A673 (cell line): ENCODE results near the gene AK2. TPM values are rescaled to one million over a fixed set of nuclear protein-coding genes. Genes with fewer than 3 reads are reported as not detected.

ENCODE experiments used
- BruUV-seq: library from RNA; stranded (reverse); fragments of 400-500 nt; replicated peaks from 2 replicates; lab custom pipeline; 2021; lab: Mats Ljungman, UMichigan
- CTCF ChIA-PET: fragments of 300-600 bp; sonication (Branson Sonifier 250); formaldehyde crosslinking; loops from one replicate; lab custom pipeline; 2022; ENCODE audit warnings: antibody characterized with exemption; lab: Charles Lee
- POLR2A ChIA-PET: fragments of 300-600 bp; sonication (Branson Sonifier 250); formaldehyde crosslinking; loops from one replicate; lab custom pipeline; 2022; ENCODE audit warnings: antibody characterized with exemption; ENCODE audit not compliant: low non-redundant PET; lab: Charles Lee
- DNase-seq: peaks from one replicate; pipeline ENCODE4 v3.0.0-alpha.2; 2015; ENCODE audit warnings: low spot score
- H3K27ac ChIP-seq: fragments of 200-600 bp; sonication (generic); 2 replicates; pipeline ENCODE4 v1.5.1; 2016; ENCODE audit warnings: mixed run types, low read depth, mild to moderate bottlenecking, mixed read lengths, antibody characterized with exemption, low read length; ENCODE audit not compliant: poor library complexity, severe bottlenecking
- H3K27me3 ChIP-seq: fragments of 200-600 bp; sonication (generic); replicated peaks from 2 replicates; pipeline ENCODE4 v1.6.1; 2017; ENCODE audit warnings: mixed run types, low read depth, mild to moderate bottlenecking, mixed read lengths, antibody characterized with exemption, low read length; ENCODE audit not compliant: insufficient read depth, poor library complexity
- H3K36me3 ChIP-seq: fragments of 200-600 bp; sonication (generic); 2 replicates; pipeline ENCODE4 v1.6.1; 2016; ENCODE audit warnings: mixed run types, mild to moderate bottlenecking, mixed read lengths, antibody characterized with exemption, low read length; ENCODE audit not compliant: insufficient read depth, poor library complexity, severe bottlenecking
- H3K4me1 ChIP-seq: fragments of 200-600 bp; sonication (generic); 2 replicates; pipeline ENCODE4 v1.6.1; 2017; ENCODE audit warnings: mixed run types, mild to moderate bottlenecking, mixed read lengths, antibody characterized with exemption, low read length; ENCODE audit not compliant: insufficient read depth, poor library complexity, severe bottlenecking
- H3K4me3 ChIP-seq: fragments of 200-600 bp; sonication (generic); 2 replicates; pipeline ENCODE4 v1.5.1; 2016; ENCODE audit warnings: low read depth, mixed run types, mild to moderate bottlenecking, mixed read lengths, low read length; ENCODE audit not compliant: poor library complexity, severe bottlenecking
- H3K9me3 ChIP-seq: fragments of 200-600 bp; sonication (generic); 2 replicates; pipeline ENCODE4 v1.6.1; 2016; ENCODE audit warnings: mixed run types, low read depth, mild to moderate bottlenecking, mixed read lengths, antibody characterized with exemption, low read length; ENCODE audit not compliant: poor library complexity, severe bottlenecking
- CTCF ChIP-seq: fragments of 300-800, 200-600 bp; sonication (generic); conservative IDR thresholded peaks from 2 replicates; pipeline ENCODE4 v1.5.1; 2017; ENCODE audit warnings: low read depth, mild to moderate bottlenecking, antibody characterized with exemption, low read length, moderate library complexity, mixed read lengths
- EZH2 ChIP-seq: fragments of 200-600 bp; sonication (generic); IDR thresholded peaks from 2 replicates; pipeline ENCODE4 v1.6.1; 2017; ENCODE audit warnings: borderline replicate concordance, low read depth, mild to moderate bottlenecking, mixed read lengths, antibody characterized with exemption, low read length; ENCODE audit not compliant: poor library complexity, severe bottlenecking
- intact Hi-C: fragments of 100-400 bp; cut with micrococcal nuclease; formaldehyde crosslinking; loops from one replicate; pipeline ENCODE4 v1.10.0; 2022; ENCODE audit not compliant: unreplicated experiment
- total RNA-seq: library from RNA; stranded (reverse); gene quantifications from 2 replicates; pipeline ENCODE4 v1.2.3, GENCODE V29; 2021

Gene AK2
- total RNA-seq, 1 experiment from 2014 or later, result 196 TPM

GRCh38 chr1:33013791-33014190 is 22.9 kb downstream of the AK2 start:
- Histone ChIP-seq H3K27me3 (no peaks in the 10 kb centered on the region), H3K27ac (no peak overlapping the region), H3K4me1 (no peaks in the 10 kb centered on the region), H3K4me3 (no peak overlapping the region), H3K36me3 (peaks cover 54% of the 10 kb centered on the region), H3K9me3 (no peaks in the 10 kb centered on the region)
- TF ChIP-seq CTCF, result no peak
- no peak for TF ChIP-seq EZH2
- no peak for DNase-seq
- ChIA-PET POLR2A (no interaction called here), CTCF (no interaction called here)
- intact Hi-C loops, result no loop called here
- no TSS peak for BruUV-seq

- H3K36me3 ChIP-seq, result peaks cover 55% of the 10 kb centered on the region
- no peaks in the 10 kb centered on the region for H3K27me3 ChIP-seq
- H3K4me1 ChIP-seq, result peaks cover 4% of the 10 kb centered on the region
- no peaks in the 10 kb centered on the region for H3K9me3 ChIP-seq
- no peak for TF ChIP-seq CTCF
- TF ChIP-seq EZH2, result no peak
- ChIA-PET POLR2A (no interaction called here), CTCF (no interaction called here)
- intact Hi-C loops, result no loop called here
- H3K4me3 ChIP-seq, result no peak overlapping the region
- peak overlapping the region; percentile 8 for H3K27ac ChIP-seq
- no peak for DNase-seq
- BruUV-seq, result no TSS peak
Observed at GRCh38 chr1:33012165-33012564, 24.5 kb downstream of the AK2 start.

GRCh38 chr1:33010932-33011731 is 25.6 kb downstream of the AK2 start:
- no peaks in the 10 kb centered on the region for H3K9me3 ChIP-seq
- peaks cover 8% of the 10 kb centered on the region for H3K4me1 ChIP-seq
- peaks cover 55% of the 10 kb centered on the region for H3K36me3 ChIP-seq
- no TSS peak for BruUV-seq
- H3K27ac ChIP-seq, result no peak overlapping the region
- no peak for DNase-seq
- H3K4me3 ChIP-seq, result no peak overlapping the region
- CTCF ChIA-PET, result no interaction called here
- POLR2A ChIA-PET, result no interaction called here
- no peak for TF ChIP-seq EZH2
- TF ChIP-seq CTCF, result no peak
- intact Hi-C loops, result no loop called here
- H3K27me3 ChIP-seq, result no peaks in the 10 kb centered on the region
